Endothelial cell of umbilical vein (primary cell): ENCODE measurements around the gene CIBAR2. TPM values are rescaled to one million over a fixed set of nuclear protein-coding genes. Genes with fewer than 3 reads are reported as not detected.

Source experiments
- BruUV-seq: library from RNA; stranded (reverse); fragments of 400-500 nt; replicated peaks from 2 replicates; lab custom pipeline; 2021; lab: Mats Ljungman, UMichigan
- CTCF ChIA-PET: fragments of 300-600, 350-600 bp; sonication (Branson Sonifier 250); formaldehyde crosslinking; loops from one replicate; lab custom pipeline; 2021; ENCODE audit warnings: antibody characterized with exemption, inconsistent platforms; lab: Charles Lee
- POLR2A ChIA-PET: fragments of 300-600, 350-600 bp; sonication (Branson Sonifier 250); formaldehyde crosslinking; loops from one replicate; lab custom pipeline; 2021; ENCODE audit warnings: antibody characterized with exemption, inconsistent platforms; lab: Charles Lee
- DNase-seq: peaks from one replicate; pipeline ENCODE4 v3.0.0-alpha.2; 2011; ENCODE audit warnings: low read depth, low spot score
- FAIRE-seq: peaks from 2 replicates; lab custom pipeline; 2011; peaks lifted over from hg19 to GRCh38; lab: Jason Lieb, UNC
- H2AFZ ChIP-seq: 2 replicates; pipeline ENCODE4 v1.6.0; 2012; ENCODE audit warnings: low read depth, low read length, control low read depth, inconsistent platforms
- H3K27ac ChIP-seq: 2 replicates; pipeline ENCODE4 v1.5.1; 2011; ENCODE audit warnings: low read depth, mild to moderate bottlenecking, control low read depth, low read length, moderate library complexity; ENCODE audit not compliant: insufficient read depth
- H3K27me3 ChIP-seq, 2 experiments: 2 replicates each; pipeline versions ENCODE4 v1.6.0 to v1.6.1; 2011; ENCODE audit warnings: low read length in 2 of 2, mixed read lengths in 1 of 2; ENCODE audit not compliant: control insufficient read depth in 2 of 2, insufficient read depth in 2 of 2
- H3K36me3 ChIP-seq, 2 experiments: 2 replicates in 1 of 2; 3 replicates in 1 of 2; pipeline ENCODE4 v1.5.1; 2011; ENCODE audit warnings: low read length in 2 of 2, mild to moderate bottlenecking in 1 of 2, moderate library complexity in 1 of 2; ENCODE audit not compliant: control insufficient read depth in 2 of 2, insufficient read depth in 2 of 2; ENCODE audit errors: extremely low read depth in 1 of 2
- H3K4me1 ChIP-seq: 3 replicates; pipeline ENCODE4 v1.5.1; 2011; ENCODE audit warnings: mild to moderate bottlenecking, low read length; ENCODE audit not compliant: control insufficient read depth, insufficient read depth; ENCODE audit errors: extremely low read depth
- H3K4me2 ChIP-seq: 2 replicates; pipeline ENCODE4 v1.6.1; 2011; ENCODE audit warnings: low read length, control low read depth, mixed read lengths; ENCODE audit not compliant: insufficient read depth
- H3K4me3 ChIP-seq, 3 experiments: fragments of 200-600 bp in 1 of 3; sonication (generic), shearing (Covaris generic) in 1 of 3; replicated peaks in 1 of 3; 2 replicates each; pipeline ENCODE4 v1.5.1; 2011 to 2016; ENCODE audit warnings: control low read depth in 3 of 3, low read length in 3 of 3, mild to moderate bottlenecking in 2 of 3, inconsistent platforms in 1 of 3, low read depth in 1 of 3, moderate library complexity in 1 of 3; ENCODE audit not compliant: insufficient read depth in 1 of 3
- H3K79me2 ChIP-seq: 2 replicates; pipeline ENCODE4 v1.6.0; 2012; ENCODE audit warnings: low read length, inconsistent platforms; ENCODE audit not compliant: control insufficient read depth, insufficient read depth
- H3K9ac ChIP-seq: replicated peaks from 2 replicates; pipeline ENCODE3; 2011; ENCODE audit warnings: low read length, control low read depth; ENCODE audit not compliant: insufficient read depth; ENCODE audit errors: extremely low read depth
- H3K9me1 ChIP-seq: replicated peaks from 3 replicates; pipeline ENCODE4 v1.6.0; 2011; ENCODE audit warnings: mild to moderate bottlenecking, low read length; ENCODE audit not compliant: control insufficient read depth, insufficient read depth; ENCODE audit errors: extremely low read depth
- H3K9me3 ChIP-seq: replicated peaks from 2 replicates; pipeline ENCODE4 v1.5.1; 2012; ENCODE audit warnings: low read length, inconsistent platforms; ENCODE audit not compliant: control insufficient read depth, insufficient read depth
- H4K20me1 ChIP-seq: replicated peaks from 2 replicates; pipeline ENCODE3; 2011; ENCODE audit warnings: mild to moderate bottlenecking, low read length; ENCODE audit not compliant: control insufficient read depth, insufficient read depth; ENCODE audit errors: extremely low read depth
- CTCF ChIP-seq, 2 donors: IDR thresholded peaks; 1 replicate in 1 of 2; 2 replicates in 1 of 2; pipeline ENCODE4 v1.5.1; 2011; ENCODE audit warnings: low read length in 2 of 2, mild to moderate bottlenecking in 2 of 2, moderate library complexity in 2 of 2, control low read depth in 1 of 2, inconsistent platforms in 1 of 2, low read depth in 1 of 2; ENCODE audit not compliant: insufficient read depth in 1 of 2; ENCODE audit errors: extremely low read depth in 1 of 2
- EZH2 ChIP-seq: IDR thresholded peaks from 2 replicates; pipeline ENCODE4 v1.6.1; 2012; ENCODE audit warnings: borderline replicate concordance, low read depth, mild to moderate bottlenecking, moderate library complexity, low read length, inconsistent platforms; ENCODE audit not compliant: severe bottlenecking
- FOS ChIP-seq: IDR thresholded peaks from 2 replicates; pipeline ENCODE4 v1.6.1; 2011; ENCODE audit warnings: mild to moderate bottlenecking, low read length, moderate library complexity, borderline replicate concordance; ENCODE audit not compliant: insufficient read depth
- GATA2 ChIP-seq: IDR thresholded peaks from 2 replicates; pipeline ENCODE4 v1.7.0; 2011; ENCODE audit warnings: low read depth, mild to moderate bottlenecking, moderate library complexity, mixed read lengths, low read length; ENCODE audit not compliant: insufficient read length, insufficient read depth
- JUN ChIP-seq: IDR thresholded peaks from 2 replicates; pipeline ENCODE4 v1.6.1; 2011; ENCODE audit warnings: borderline replicate concordance, low read depth; ENCODE audit not compliant: insufficient read length, insufficient read depth
- MAX ChIP-seq: IDR thresholded peaks from 2 replicates; pipeline ENCODE4 v1.6.1; 2011; ENCODE audit not compliant: insufficient read depth, insufficient read length
- MYC ChIP-seq: IDR thresholded peaks from one replicate; pipeline ENCODE4 v1.6.1; 2011; ENCODE audit warnings: mild to moderate bottlenecking, low read depth, low read length
- POLR2A ChIP-seq: IDR thresholded peaks from 2 replicates; pipeline ENCODE4 v1.6.1; 2012; ENCODE audit warnings: low read depth, mild to moderate bottlenecking, control low read depth, low read length
- POLR2AphosphoS5 ChIP-seq: IDR thresholded peaks from 2 replicates; pipeline ENCODE4 v1.6.1; 2012; ENCODE audit warnings: low read depth, mild to moderate bottlenecking, control low read depth, low read length, moderate library complexity; ENCODE audit not compliant: insufficient read depth
- dilution Hi-C: fragments of 300-500 bp; cut with MboI; formaldehyde crosslinking; loops from one replicate; pipeline ENCODE4 v1.15.0; 2019; ENCODE audit warnings: low sequenced_read_pairs; ENCODE audit not compliant: extremely low pct_ligation_motif_present
- intact Hi-C: fragments of 100-400 bp; cut with micrococcal nuclease; formaldehyde crosslinking; loops from one replicate; pipeline ENCODE4 v1.10.0; 2022
- polyA plus RNA-seq, 4 experiments: library from polyadenylated mRNA; depleted of rRNA in 3 of 4; stranded (reverse) in 3 of 4; unstranded in 1 of 4; fragments of >200 nt; gene quantifications; 2 replicates each; pipeline versions ENCODE4 v1.2.1 to v1.2.3, GENCODE V29; 2011 to 2012; ENCODE audit warnings: missing spikeins in 1 of 4
- total RNA-seq: library from RNA; stranded (reverse); gene quantifications from 2 replicates; pipeline ENCODE4 v1.2.3, GENCODE V29; 2021

Gene CIBAR2
- total and polyA plus RNA-seq, 2 donors (not counting 3 experiments of a cell fraction or from before 2014, with no cell fraction given): 0.07 TPM; not detected in 1

GRCh38 chr16:85061566-85061965 is 50.7 kb downstream of the CIBAR2 start:
- ChIA-PET CTCF (interaction anchor here (1.6 kb wide), 1 partner anchor 25 kb away, joined by 8 read pairs; no protein-coding TSS in a partner anchor), POLR2A (no interaction called here)
- H3K9ac ChIP-seq: no peak overlapping the region
- no peak for FAIRE-seq
- H3K9me3 ChIP-seq: no peaks in the 10 kb centered on the region
- dilution Hi-C loops (no loop called here), intact Hi-C loops (no loop called here)
- no peak for DNase-seq
- no peaks in the 10 kb centered on the region for H3K9me1 ChIP-seq
- H3K4me1 ChIP-seq: peaks cover 3% of the 10 kb centered on the region
- H3K36me3 ChIP-seq: no peaks in the 10 kb centered on the region
- TF ChIP-seq JUN: no peak
- no peaks in the 10 kb centered on the region for H3K79me2 ChIP-seq
- H3K27me3 ChIP-seq: no peaks in the 10 kb centered on the region
- H3K4me3 ChIP-seq: no peak overlapping the region
- H2AFZ ChIP-seq: no peak overlapping the region
- no peak overlapping the region for H3K27ac ChIP-seq
- no peaks in the 10 kb centered on the region for H4K20me1 ChIP-seq
- BruUV-seq: no TSS peak
- no peak overlapping the region for H3K4me2 ChIP-seq

GRCh38 chr16:85058909-85059308 is 53.4 kb downstream of the CIBAR2 start:
- Histone ChIP-seq H3K27me3 (no peaks in the 10 kb centered on the region), H3K9me1 (no peaks in the 10 kb centered on the region), H3K36me3 (no peaks in the 10 kb centered on the region), H3K4me1 (peaks cover 12% of the 10 kb centered on the region), H3K4me3 (no peak overlapping the region), H3K79me2 (no peaks in the 10 kb centered on the region), H3K27ac (no peak overlapping the region), H2AFZ (no peak overlapping the region), H3K9ac (no peak overlapping the region), H3K4me2 (no peak overlapping the region), H3K9me3 (no peaks in the 10 kb centered on the region), H4K20me1 (no peaks in the 10 kb centered on the region)
- no TSS peak for BruUV-seq
- POLR2A ChIA-PET: no interaction called here
- CTCF ChIA-PET: interaction anchor here (0.9 to 5.9 kb wide), 2 partner anchors 13 to 28 kb away, joined by 3 to 123 read pairs; no protein-coding TSS in a partner anchor
- DNase-seq (no peak), FAIRE-seq (no peak)
- dilution Hi-C loops: no loop called here
- intact Hi-C loops: no loop called here
- TF ChIP-seq GATA2 (no peak), MAX (no peak), FOS (no peak), POLR2A (no peak), EZH2 (no peak), JUN (no peak), POLR2AphosphoS5 (no peak), MYC (no peak), CTCF (IDR thresholded peaks at IDR 0.05; ENCODE audit: extremely low read depth in 1 of 2, insufficient read depth in 1 of 2, low read depth in 1 of 2, low read length in 2 of 2) (no peak)
